Cardiac fibroblast (primary cell): ENCODE results near the gene CACNB4.
A peak's percentile ranks its signal among the peaks of the same experiment; 100 is the strongest.

Experiments used
- DNase-seq, 2 donors: peaks; one replicate each; pipeline versions ENCODE4 v3.0.0 to v3.0.0-alpha.2; 2010; ENCODE audit warnings: low read depth in 2 of 2
- H3K4me3 ChIP-seq, 2 donors: replicated peaks in 1 of 2; 1 replicate in 1 of 2; 2 replicates in 1 of 2; pipeline ENCODE4 v1.5.1; 2011; ENCODE audit warnings: low read depth in 2 of 2, low read length in 2 of 2, mild to moderate bottlenecking in 2 of 2, moderate library complexity in 1 of 2
- CTCF ChIP-seq: IDR thresholded peaks from one replicate; pipeline ENCODE4 v1.5.1; 2011; ENCODE audit warnings: low read depth, mild to moderate bottlenecking, low read length, inconsistent platforms

CACNB4 gene

GRCh38 chr2:152058655-152059054, 40.2 kb downstream of the CACNB4 start:
- no peak overlapping the region for H3K4me3 ChIP-seq
- DNase-seq = no peak
- no peak for TF ChIP-seq CTCF

- DNase-seq = no peak
- TF ChIP-seq CTCF = no peak
- H3K4me3 ChIP-seq = no peak overlapping the region
Observed at GRCh38 chr2:152056418-152056817, 42.4 kb downstream of the CACNB4 start.

- TF ChIP-seq CTCF = no peak
- no peak overlapping the region for H3K4me3 ChIP-seq
- peak in 1 of 2 donors; percentile 27 for DNase-seq
Observed at GRCh38 chr2:152055366-152056108, 43.3 kb downstream of the CACNB4 start.

GRCh38 chr2:152054593-152054992, 44.3 kb downstream of the CACNB4 start:
- no peak for TF ChIP-seq CTCF
- DNase-seq = peak; percentile 74 to 87
- H3K4me3 ChIP-seq = no peak overlapping the region

- no peak for TF ChIP-seq CTCF
- no peak overlapping the region for H3K4me3 ChIP-seq
- no peak for DNase-seq
Observed at GRCh38 chr2:152051436-152051835, 47.4 kb downstream of the CACNB4 start.

- no peak overlapping the region for H3K4me3 ChIP-seq
- DNase-seq = no peak
- no peak for TF ChIP-seq CTCF
Observed at GRCh38 chr2:152050915-152051314, 47.9 kb downstream of the CACNB4 start.

- TF ChIP-seq CTCF = no peak
- no peak overlapping the region for H3K4me3 ChIP-seq
- no peak for DNase-seq
Observed at GRCh38 chr2:152050341-152050740, 48.5 kb downstream of the CACNB4 start.
